Testis (tissue), 3 donors: ENCODE data around the gene ZGLP1. TPM values are rescaled to one million over a fixed set of nuclear protein-coding genes. Genes with fewer than 3 reads are reported as not detected.
"Not testable (repeated sequence)": the region's sequence is repeated elsewhere in the genome, so short reads cannot be mapped to it uniquely, and the experiment has no call there.

Experiments used
- DNase-seq: peaks from one replicate; pipeline ENCODE4 v3.0.0-alpha.2; 2019
- H3K27ac ChIP-seq, 2 donors: fragments of 200-600 bp; sonication (generic); one replicate each; pipeline ENCODE4 v1.5.1; 2019
- H3K27me3 ChIP-seq: fragments of 200-600 bp; sonication (generic); one replicate; pipeline ENCODE4 v1.5.1; 2019
- H3K36me3 ChIP-seq: fragments of 200-600 bp; sonication (generic); one replicate; pipeline ENCODE4 v1.5.1; 2017; ENCODE audit warnings: low read depth; ENCODE audit errors: missing control alignments
- H3K4me1 ChIP-seq: fragments of 200-600 bp; sonication (generic); one replicate; pipeline ENCODE4 v1.5.1; 2019
- H3K4me3 ChIP-seq, 2 donors: fragments of 200-600 bp; sonication (generic); one replicate each; pipeline ENCODE4 v1.5.1; 2017 to 2019
- H3K9me3 ChIP-seq: fragments of 200-600 bp; sonication (generic); one replicate; pipeline ENCODE4 v1.5.1; 2017
- CTCF ChIP-seq, 3 experiments: fragments of 450-650 bp in 2 of 3; fragments of 200-600 bp in 1 of 3; sonication (generic) in 1 of 3; IDR thresholded peaks; one replicate each; pipeline ENCODE4 v1.5.1; 2016 to 2019; ENCODE audit warnings: antibody characterized with exemption in 3 of 3, mild to moderate bottlenecking in 2 of 3, moderate library complexity in 1 of 3
- POLR2A ChIP-seq: fragments of 450-650 bp; IDR thresholded peaks from one replicate; pipeline ENCODE4 v1.6.1; 2017; ENCODE audit warnings: antibody characterized with exemption, mild to moderate bottlenecking, moderate library complexity
- WGBS, 2 donors: methylation state at CpG; one replicate each; pipeline ENCODE4 v1.1.5; 2018; 5-methylcytosine and 5-hydroxymethylcytosine counted together
- intact Hi-C: fragments of 100-400 bp; cut with DNase I; formaldehyde crosslinking; loops from one replicate; pipeline ENCODE4 v1.15.1; 2023; ENCODE audit warnings: low total_unique reads
- polyA plus RNA-seq: library from polyadenylated mRNA; stranded (reverse); fragments of 350-450 nt; fragmentation: Illumina TruSeq; extraction: RNeasy Lipid Tissue Mini Kit (QIAGEN cat#74804); gene quantifications from one replicate; pipeline ENCODE4 v1.2.3, GENCODE V29; 2014; ENCODE audit warnings: low read depth, low replicate concordance; ENCODE audit not compliant: insufficient read depth
- total RNA-seq, 2 donors: library from RNA; depleted of rRNA; stranded (reverse); fragments of >200 nt; gene quantifications; one replicate each; pipeline ENCODE4 v1.2.3, GENCODE V29; 2016

The ZGLP1 gene
- total and polyA plus RNA-seq, 3 donors from 2014 or later: 10.5 to 22.1 (median 12.8) TPM

DNA sequence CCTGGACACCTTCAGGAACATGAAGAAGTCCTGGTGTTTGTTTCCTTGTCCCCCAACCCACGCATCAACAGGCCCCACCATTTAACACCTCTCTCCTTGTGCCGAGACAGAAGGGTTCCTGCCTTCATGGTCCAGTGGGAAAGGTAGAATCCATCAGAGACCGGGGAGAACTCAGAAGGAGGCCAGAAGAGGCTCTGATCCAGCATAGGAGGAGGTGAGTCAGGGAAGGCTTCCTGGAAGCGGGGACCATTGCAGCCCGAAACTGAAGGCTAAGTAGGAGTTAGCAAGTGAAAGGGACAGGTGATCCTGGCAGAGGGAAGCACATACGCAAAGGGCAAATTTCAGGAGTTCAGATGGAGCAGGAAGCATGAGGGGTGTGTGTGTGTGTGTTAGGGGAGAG lies 29.3 kb upstream of the ZGLP1 start:
- no peak for DNase-seq
- intact Hi-C loops: no loop called here
- H3K36me3 ChIP-seq: no peaks in the 10 kb centered on the region
- no peaks in the 10 kb centered on the region for H3K27me3 ChIP-seq
- no peak overlapping the region for H3K27ac ChIP-seq
- WGBS, 2 donors: 89% methylated on average over 6 of the region's 6 CpGs
- no peak overlapping the region for H3K4me3 ChIP-seq
- H3K4me1 ChIP-seq: peaks cover 6% of the 10 kb centered on the region
- H3K9me3 ChIP-seq: no peaks in the 10 kb centered on the region
- TF ChIP-seq CTCF (IDR thresholded peaks at IDR 0.05) (no peak), POLR2A (no peak)

- WGBS, 2 donors: 91 to 92% methylated on average over 9 of the region's 9 CpGs
- H3K27ac ChIP-seq, H3K9me3 ChIP-seq, H3K4me3 ChIP-seq, intact Hi-C loops, H3K36me3 ChIP-seq, H3K27me3 ChIP-seq, DNase-seq: not testable (repeated sequence)
- peaks cover 19% of the 10 kb centered on the region for H3K4me1 ChIP-seq
These were observed 27.1 kb upstream of the ZGLP1 start for GRCh38 chr19:10336725-10337124.

GRCh38 chr19:10335352-10335985 lies 25.9 kb upstream of the ZGLP1 start:
- peaks cover 20% of the 10 kb centered on the region for H3K4me1 ChIP-seq
- DNase-seq: no peak
- H3K9me3 ChIP-seq: no peaks in the 10 kb centered on the region
- H3K27ac ChIP-seq: no peak overlapping the region
- 52 to 56% methylated on average over 9 to 26 of the region's 26 CpGs for WGBS, 2 donors
- intact Hi-C loops: no loop called here
- peak overlapping the region in 1 of 2 donors; percentile 86 for H3K4me3 ChIP-seq
- no peaks in the 10 kb centered on the region for H3K27me3 ChIP-seq
- TF ChIP-seq CTCF (IDR thresholded peaks at IDR 0.05): no peak
- no peak for TF ChIP-seq POLR2A
- H3K36me3 ChIP-seq: no peaks in the 10 kb centered on the region

GRCh38 chr19:10334588-10335351 lies 25.2 kb upstream of the ZGLP1 start:
- Histone ChIP-seq H3K27ac (no peak overlapping the region), H3K27me3 (no peaks in the 10 kb centered on the region), H3K4me3 (peak overlapping the region; percentile 80 to 86), H3K9me3 (no peaks in the 10 kb centered on the region), H3K36me3 (no peaks in the 10 kb centered on the region), H3K4me1 (peaks cover 20% of the 10 kb centered on the region)
- TF ChIP-seq POLR2A: no peak
- TF ChIP-seq CTCF (IDR thresholded peaks at IDR 0.05): no peak
- DNase-seq: peak; percentile 96
- intact Hi-C loops: no loop called here
- WGBS, 2 donors: 7 to 11% methylated on average over 18 to 59 of the region's 59 CpGs

GRCh38 chr19:10333758-10334587 lies 24.4 kb upstream of the ZGLP1 start:
- Histone ChIP-seq H3K27ac (peak overlapping the region; percentile 83 to 95), H3K27me3 (no peaks in the 10 kb centered on the region), H3K4me3 (peak overlapping the region; percentile 80 to 86), H3K4me1 (peaks cover 20% of the 10 kb centered on the region), H3K9me3 (no peaks in the 10 kb centered on the region), H3K36me3 (no peaks in the 10 kb centered on the region)
- DNase-seq: peak; percentile 20
- WGBS, 2 donors: 5 to 17% methylated on average over 26 to 44 of the region's 44 CpGs
- intact Hi-C loops: no loop called here
- TF ChIP-seq POLR2A (no peak), CTCF (IDR thresholded peaks at IDR 0.05) (no peak)
